Neural crest cell (in vitro differentiated cells): ENCODE results near the gene GXYLT2. TPM values are rescaled to one million over a fixed set of nuclear protein-coding genes. Genes with fewer than 3 reads are reported as not detected.

Source experiments
- DNase-seq: peaks from one replicate; pipeline ENCODE4 v3.0.0; 2021; ENCODE audit warnings: low read depth, mixed read lengths, low spot score
- H3K27ac Mint-ChIP-seq: one replicate; pipeline ENCODE4 v1.8.0; 2021; ENCODE audit warnings: mild to moderate bottlenecking, mixed read lengths; ENCODE audit not compliant: unreplicated experiment
- H3K27me3 Mint-ChIP-seq: 2 replicates; pipeline ENCODE4 v1.8.0; 2021; ENCODE audit warnings: low read depth, mild to moderate bottlenecking, mixed read lengths
- H3K36me3 Mint-ChIP-seq: 2 replicates; pipeline ENCODE4 v1.8.0; 2021; ENCODE audit warnings: low read depth, mild to moderate bottlenecking, mixed read lengths
- H3K4me1 Mint-ChIP-seq: 2 replicates; pipeline ENCODE4 v1.8.0; 2021; ENCODE audit warnings: mixed read lengths
- H3K4me3 Mint-ChIP-seq: one replicate; pipeline ENCODE4 v1.8.0; 2021; ENCODE audit warnings: mild to moderate bottlenecking, mixed read lengths
- H3K9me3 Mint-ChIP-seq: 2 replicates; pipeline ENCODE4 v1.8.0; 2021; ENCODE audit warnings: mixed read lengths
- CTCF ChIP-seq: fragments of 200-600 bp; sonication (generic); conservative IDR thresholded peaks from 2 replicates; pipeline ENCODE4 v1.5.0; 2021; ENCODE audit warnings: antibody characterized with exemption, mild to moderate bottlenecking
- total RNA-seq: library from RNA; stranded (reverse); gene quantifications from 2 replicates; pipeline ENCODE4 v1.2.1, GENCODE V29; 2021

The GXYLT2 gene
- total RNA-seq, 1 donor from 2014 or later, result 1.2 TPM

GRCh38 chr3:72977060-72977808, 89.4 kb downstream of the GXYLT2 start:
- TF ChIP-seq CTCF, result peak; percentile 32
- Mint-ChIP-seq H3K4me1 (no peaks in the 10 kb centered on the region), H3K27me3 (peaks cover 5% of the 10 kb centered on the region), H3K9me3 (no peaks in the 10 kb centered on the region), H3K27ac (no peak overlapping the region), H3K4me3 (no peak overlapping the region), H3K36me3 (no peaks in the 10 kb centered on the region)
- no peak for DNase-seq

- peaks cover 2% of the 10 kb centered on the region for H3K36me3 Mint-ChIP-seq
- no peaks in the 10 kb centered on the region for H3K4me1 Mint-ChIP-seq
- H3K27ac Mint-ChIP-seq, result no peak overlapping the region
- peaks cover 3% of the 10 kb centered on the region for H3K9me3 Mint-ChIP-seq
- no peak for TF ChIP-seq CTCF
- DNase-seq, result no peak
- no peak overlapping the region for H3K4me3 Mint-ChIP-seq
- peaks cover 2% of the 10 kb centered on the region for H3K27me3 Mint-ChIP-seq
Measured at GRCh38 chr3:72982609-72983366, 94.9 kb downstream of the GXYLT2 start.

- H3K4me3 Mint-ChIP-seq, result no peak overlapping the region
- TF ChIP-seq CTCF, result no peak
- peaks cover 2% of the 10 kb centered on the region for H3K27me3 Mint-ChIP-seq
- H3K27ac Mint-ChIP-seq, result no peak overlapping the region
- peaks cover 3% of the 10 kb centered on the region for H3K9me3 Mint-ChIP-seq
- no peak for DNase-seq
- H3K4me1 Mint-ChIP-seq, result no peaks in the 10 kb centered on the region
- peaks cover 2% of the 10 kb centered on the region for H3K36me3 Mint-ChIP-seq
Measured at GRCh38 chr3:72985576-72985975, 97.7 kb downstream of the GXYLT2 start.

- no peak for DNase-seq
- Mint-ChIP-seq H3K4me1 (no peaks in the 10 kb centered on the region), H3K9me3 (peaks cover 3% of the 10 kb centered on the region), H3K36me3 (peaks cover 2% of the 10 kb centered on the region), H3K27ac (no peak overlapping the region), H3K4me3 (no peak overlapping the region), H3K27me3 (no peaks in the 10 kb centered on the region)
- TF ChIP-seq CTCF, result no peak
Measured at GRCh38 chr3:72990701-72991395, 103.0 kb downstream of the GXYLT2 start.

GRCh38 chr3:72991522-72991921, 103.7 kb downstream of the GXYLT2 start:
- no peak overlapping the region for H3K4me3 Mint-ChIP-seq
- DNase-seq, result no peak
- no peaks in the 10 kb centered on the region for H3K27me3 Mint-ChIP-seq
- H3K9me3 Mint-ChIP-seq, result no peaks in the 10 kb centered on the region
- H3K27ac Mint-ChIP-seq, result no peak overlapping the region
- TF ChIP-seq CTCF, result no peak
- H3K4me1 Mint-ChIP-seq, result no peaks in the 10 kb centered on the region
- H3K36me3 Mint-ChIP-seq, result no peaks in the 10 kb centered on the region
